Measurements from ENCODE around the gene ITLN2. TPM values are rescaled to one million over a fixed set of nuclear protein-coding genes. Genes with fewer than 3 reads are reported as not detected.

The ITLN2 gene
- 10 to 100 TPM; 20.3 to 29.7 TPM for total RNA-seq
- 10.5 TPM for polyA plus RNA-seq (2013, experiment 1 of 2)
- 7.9 TPM for polyA plus RNA-seq (2013, experiment 2 of 2)
- long read RNA-seq, experiment 1, transcript ITLN2-201 (8 exons, 1,151 nt): major isoform, 8 of 19 reads
- long read RNA-seq, experiment 1, partial matches to known transcripts: 8 of 19 reads
- long read RNA-seq, experiment 1, other reads (novel, unspliced or antisense): 3 of 19 reads
- long read RNA-seq, experiment 2, transcript ITLN2-201 (8 exons, 1,151 nt): major isoform, 6 of 31 reads
- long read RNA-seq, experiment 2, partial matches to known transcripts: 13 of 31 reads
- long read RNA-seq, experiment 2, other reads (novel, unspliced or antisense): 11 of 31 reads
- long read RNA-seq, experiment 3, transcript ITLN2-201 (8 exons, 1,151 nt): major isoform, 16 of 49 reads
- long read RNA-seq, experiment 3, partial matches to known transcripts: 21 of 49 reads
- long read RNA-seq, experiment 3, other reads (novel, unspliced or antisense): 11 of 49 reads
- long read RNA-seq, experiment 4, transcript ITLN2-201 (8 exons, 1,151 nt): major isoform, 14 of 56 reads
- long read RNA-seq, experiment 4, partial matches to known transcripts: 33 of 56 reads
- long read RNA-seq, experiment 4, other reads (novel, unspliced or antisense): 8 of 56 reads

- Histone ChIP-seq H3K4me1 (ENCODE audit: control insufficient read depth, insufficient read depth, low read length) (no peaks in the 10 kb centered on the region), H3K27me3 (ENCODE audit: control insufficient read depth, insufficient read depth, low read length, poor library complexity, severe bottlenecking) (no peaks in the 10 kb centered on the region), H3K36me3 (ENCODE audit: control insufficient read depth, insufficient read depth, low read length) (no peaks in the 10 kb centered on the region), H3K4me3 (ENCODE audit: low read length) (no peak within 1 kb of the TSS), H3K9ac (ENCODE audit: extremely low read depth, low read length, poor library complexity, severe bottlenecking) (no peak within 1 kb of the TSS), H3K9me3 (ENCODE audit: control insufficient read depth, low read length) (no peaks in the 10 kb centered on the region), H3K27ac (ENCODE audit: low read depth, low read length) (no peak within 1 kb of the TSS)
- no peak within 1 kb of the TSS for H3K4me3 Mint-ChIP-seq
- DNase-seq: peak; percentile 91
- H3K9me3 Mint-ChIP-seq: no peaks in the 10 kb centered on the region
- peaks cover 30% of the 10 kb centered on the region for H3K4me1 Mint-ChIP-seq
- 78 to 83% methylated on average over 5 to 8 of the region's 8 CpGs for WGBS, 2 experiments (ENCODE audit: insufficient coverage in 1 of 2, insufficient read length in 1 of 2)
- peak within 1 kb of the TSS; percentile 85 for H3K27ac Mint-ChIP-seq
- H3K36me3 Mint-ChIP-seq (ENCODE audit: low read depth): peaks cover 6% of the 10 kb centered on the region
- H3K27me3 Mint-ChIP-seq (ENCODE audit: insufficient read depth): no peaks in the 10 kb centered on the region
- TF ChIP-seq, protein P1, sequence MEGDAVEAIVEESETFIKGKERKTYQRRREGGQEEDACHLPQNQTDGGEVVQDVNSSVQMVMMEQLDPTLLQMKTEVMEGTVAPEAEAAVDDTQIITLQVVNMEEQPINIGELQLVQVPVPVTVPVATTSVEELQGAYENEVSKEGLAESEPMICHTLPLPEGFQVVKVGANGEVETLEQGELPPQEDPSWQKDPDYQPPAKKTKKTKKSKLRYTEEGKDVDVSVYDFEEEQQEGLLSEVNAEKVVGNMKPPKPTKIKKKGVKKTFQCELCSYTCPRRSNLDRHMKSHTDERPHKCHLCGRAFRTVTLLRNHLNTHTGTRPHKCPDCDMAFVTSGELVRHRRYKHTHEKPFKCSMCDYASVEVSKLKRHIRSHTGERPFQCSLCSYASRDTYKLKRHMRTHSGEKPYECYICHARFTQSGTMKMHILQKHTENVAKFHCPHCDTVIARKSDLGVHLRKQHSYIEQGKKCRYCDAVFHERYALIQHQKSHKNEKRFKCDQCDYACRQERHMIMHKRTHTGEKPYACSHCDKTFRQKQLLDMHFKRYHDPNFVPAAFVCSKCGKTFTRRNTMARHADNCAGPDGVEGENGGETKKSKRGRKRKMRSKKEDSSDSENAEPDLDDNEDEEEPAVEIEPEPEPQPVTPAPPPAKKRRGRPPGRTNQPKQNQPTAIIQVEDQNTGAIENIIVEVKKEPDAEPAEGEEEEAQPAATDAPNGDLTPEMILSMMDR (conservative IDR thresholded peaks at IDR 0.05): peak; percentile 91
Observed at GRCh38 chr1:160954158-160955104, at the start of gene ITLN2. ITLN2 (minus strand) TSS chr1:160954809; CDS start chr1:160954741, 68 bp downstream.

DNA sequence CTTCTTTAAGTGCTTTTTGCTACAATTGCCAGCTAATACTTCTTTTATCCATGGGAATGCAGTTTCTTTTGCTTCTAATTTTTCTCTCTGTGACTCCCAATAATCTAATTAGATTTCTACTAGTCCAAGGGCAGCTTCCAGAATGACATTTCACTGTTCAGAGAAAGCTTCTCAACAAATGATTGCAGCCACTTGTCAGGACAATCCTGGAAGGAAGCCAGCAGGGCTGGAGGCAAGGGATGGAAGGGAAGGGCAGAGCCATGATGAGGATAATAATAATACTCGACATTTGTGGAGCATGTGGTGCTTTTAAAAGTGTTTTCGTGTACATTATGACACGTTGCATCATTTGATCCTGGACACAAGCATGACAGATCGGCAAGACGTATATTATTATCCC, 46.9 kb upstream of the ITLN2 start:
- Histone ChIP-seq H3K4me3 (ENCODE audit: low read length) (no peak overlapping the region), H3K27ac (ENCODE audit: low read depth, low read length) (no peak overlapping the region), H3K27me3 (ENCODE audit: control insufficient read depth, insufficient read depth, low read length, poor library complexity, severe bottlenecking) (no peaks in the 10 kb centered on the region), H3K4me1 (ENCODE audit: control insufficient read depth, insufficient read depth, low read length) (no peaks in the 10 kb centered on the region), H3K9me3 (ENCODE audit: control insufficient read depth, low read length) (no peaks in the 10 kb centered on the region), H3K9ac (ENCODE audit: extremely low read depth, low read length, poor library complexity, severe bottlenecking) (no peak overlapping the region), H3K36me3 (ENCODE audit: control insufficient read depth, insufficient read depth, low read length) (peaks cover 55% of the 10 kb centered on the region)
- TF ChIP-seq, protein P1 (conservative IDR thresholded peaks at IDR 0.05): no peak
- Mint-ChIP-seq H3K36me3 (ENCODE audit: low read depth) (peaks cover 61% of the 10 kb centered on the region), H3K27ac (no peak overlapping the region), H3K4me3 (no peak overlapping the region), H3K9me3 (no peaks in the 10 kb centered on the region), H3K27me3 (ENCODE audit: insufficient read depth) (no peaks in the 10 kb centered on the region), H3K4me1 (peaks cover 28% of the 10 kb centered on the region)
- no peak for DNase-seq
- WGBS, 2 experiments (ENCODE audit: insufficient coverage in 1 of 2, insufficient read length in 1 of 2): 92 to 98% methylated on average over 5 of the region's 5 CpGs

All from endodermal cell (in vitro differentiated cells).